CD14-positive monocyte (primary cell): Measurements from ENCODE around the gene SELL. TPM values are rescaled to one million over a fixed set of nuclear protein-coding genes. Genes with fewer than 3 reads are reported as not detected.

ENCODE experiments used
- DNase-seq, 3 donors: peaks; one replicate each; pipeline ENCODE4 v3.0.0-alpha.2; 2011 to 2022
- H2AFZ ChIP-seq: 2 replicates; pipeline ENCODE4 v1.6.0; 2012; ENCODE audit warnings: mild to moderate bottlenecking, low read depth, low read length, inconsistent platforms; ENCODE audit not compliant: insufficient read depth, poor library complexity, severe bottlenecking
- H3K27ac ChIP-seq, 2 donors: 1 replicate in 1 of 2; 2 replicates in 1 of 2; pipeline ENCODE4 v1.5.1; 2012 to 2013; ENCODE audit warnings: low read length in 2 of 2, control low read depth in 1 of 2, inconsistent platforms in 1 of 2, low read depth in 1 of 2, mild to moderate bottlenecking in 1 of 2
- H3K27me3 ChIP-seq, 2 donors: one replicate each; pipeline versions ENCODE4 v1.6.0 to v1.6.1; 2011 to 2013; ENCODE audit warnings: low read length in 2 of 2; ENCODE audit not compliant: control insufficient read depth in 2 of 2, insufficient read depth in 2 of 2
- H3K36me3 ChIP-seq, 2 donors: replicated peaks in 1 of 2; 1 replicate in 1 of 2; 2 replicates in 1 of 2; pipeline versions ENCODE4 v1.5.1 to v1.6.1; 2012 to 2013; ENCODE audit warnings: low read length in 2 of 2, control low read depth in 1 of 2, inconsistent platforms in 1 of 2, mild to moderate bottlenecking in 1 of 2; ENCODE audit not compliant: insufficient read depth in 2 of 2, control insufficient read depth in 1 of 2
- H3K4me1 ChIP-seq, 2 donors: 1 replicate in 1 of 2; 2 replicates in 1 of 2; pipeline versions ENCODE4 v1.5.1 to v1.6.1; 2012 to 2013; ENCODE audit warnings: low read length in 2 of 2, control low read depth in 1 of 2, inconsistent platforms in 1 of 2, mild to moderate bottlenecking in 1 of 2, moderate library complexity in 1 of 2; ENCODE audit not compliant: insufficient read depth in 2 of 2, control insufficient read depth in 1 of 2
- H3K4me2 ChIP-seq: replicated peaks from 2 replicates; pipeline ENCODE3; 2012; ENCODE audit warnings: low read length, moderate library complexity, mild to moderate bottlenecking; ENCODE audit not compliant: poor library complexity, severe bottlenecking; ENCODE audit errors: extremely low read depth
- H3K4me3 ChIP-seq, 3 experiments: fragments of 200-600 bp in 1 of 3; sonication (generic) in 1 of 3; replicated peaks in 1 of 3; 1 replicate in 2 of 3; 2 replicates in 1 of 3; pipeline ENCODE4 v1.5.1; 2011 to 2013; ENCODE audit warnings: low read length in 3 of 3, mild to moderate bottlenecking in 3 of 3, control low read depth in 2 of 3, low read depth in 2 of 3, inconsistent platforms in 1 of 3, moderate library complexity in 1 of 3
- H3K79me2 ChIP-seq: 2 replicates; pipeline ENCODE4 v1.6.0; 2012; ENCODE audit warnings: mild to moderate bottlenecking, control low read depth, inconsistent platforms, low read length, moderate library complexity; ENCODE audit not compliant: insufficient read depth
- H3K9ac ChIP-seq: 2 replicates; pipeline ENCODE4 v1.6.0; 2017; ENCODE audit warnings: low read length, mild to moderate bottlenecking; ENCODE audit not compliant: insufficient read depth, poor library complexity, severe bottlenecking
- H3K9me3 ChIP-seq, 2 donors: replicated peaks in 1 of 2; 1 replicate in 1 of 2; 2 replicates in 1 of 2; pipeline versions ENCODE4 v1.5.1 to v1.6.1; 2012 to 2013; ENCODE audit warnings: low read length in 2 of 2, control low read depth in 1 of 2; ENCODE audit not compliant: control insufficient read depth in 1 of 2, insufficient read depth in 1 of 2
- H4K20me1 ChIP-seq: 2 replicates; pipeline ENCODE4 v1.6.0; 2012; ENCODE audit warnings: mild to moderate bottlenecking, low read length, control low read depth, moderate library complexity; ENCODE audit not compliant: insufficient read depth
- H3K27ac Mint-ChIP-seq, 7 donors: one replicate each; pipeline ENCODE4 v1.8.0; 2020; ENCODE audit warnings: mild to moderate bottlenecking in 7 of 7, mixed read lengths in 7 of 7, moderate library complexity in 6 of 7, inconsistent platforms in 2 of 7
- H3K27me3 Mint-ChIP-seq, 3 donors: one replicate each; pipeline ENCODE4 v1.8.0; 2021 to 2022; ENCODE audit warnings: low read depth in 3 of 3, mild to moderate bottlenecking in 3 of 3, mixed read lengths in 3 of 3, moderate library complexity in 3 of 3, inconsistent platforms in 1 of 3
- H3K36me3 Mint-ChIP-seq, 2 donors: one replicate each; pipeline ENCODE4 v1.8.0; 2020; ENCODE audit warnings: mixed read lengths in 2 of 2, inconsistent platforms in 1 of 2, mild to moderate bottlenecking in 1 of 2
- H3K4me1 Mint-ChIP-seq: one replicate; pipeline ENCODE4 v1.8.0; 2020; ENCODE audit warnings: mild to moderate bottlenecking, mixed read lengths
- H3K4me3 Mint-ChIP-seq, 2 donors: one replicate each; pipeline ENCODE4 v1.8.0; 2020; ENCODE audit warnings: mild to moderate bottlenecking in 2 of 2, mixed read lengths in 2 of 2, moderate library complexity in 1 of 2
- H3K9me3 Mint-ChIP-seq, 7 donors: one replicate each; pipeline ENCODE4 v1.8.0; 2020 to 2022; ENCODE audit warnings: mixed read lengths in 7 of 7, mild to moderate bottlenecking in 6 of 7, moderate library complexity in 6 of 7, inconsistent platforms in 2 of 7
- CTCF ChIP-seq: fragments of 200-600 bp; IDR thresholded peaks from one replicate; pipeline ENCODE4 v1.8.0; 2022; ENCODE audit warnings: antibody characterized with exemption, mild to moderate bottlenecking
- WGBS: methylation state at CpG from one replicate; pipeline ENCODE4 v1.1.5; 2013; ENCODE audit warnings: missing lambda C conversion rate; ENCODE audit not compliant: insufficient coverage; 5-methylcytosine and 5-hydroxymethylcytosine counted together
- intact Hi-C, 2 donors: fragments of 100-400 bp; cut with micrococcal nuclease; formaldehyde crosslinking; loops; one replicate each; pipeline versions ENCODE4 v1.15.0 to v1.15.1; 2023
- polyA plus RNA-seq, 3 donors: library from polyadenylated mRNA; depleted of rRNA in 1 of 3; unstranded in 2 of 3; stranded (reverse) in 1 of 3; fragments of 300-500 nt in 2 of 3; fragments of >200 nt in 1 of 3; fragmentation: Illumina TruSeq in 2 of 3; gene quantifications; 1 replicate in 2 of 3; 2 replicates in 1 of 3; pipeline ENCODE4 v1.2.3, GENCODE V29; 2012 to 2021

The SELL gene
- polyA plus RNA-seq, 3 donors: 153 to 1,885 (median 1,118) TPM

- peak overlapping the region; percentile 79 to 89 for H3K27ac ChIP-seq
- Mint-ChIP-seq H3K9me3 (no peaks in the 10 kb centered on the region), H3K4me1 (peaks cover 91% of the 10 kb centered on the region), H3K36me3 (peaks cover 70 to 89% of the 10 kb centered on the region in 2 donors), H3K27me3 (no peaks in the 10 kb centered on the region), H3K27ac (peak overlapping the region; percentile 80 to 94 (median 88)), H3K4me3 (no peak overlapping the region)
- intact Hi-C loops: loop anchor here in 1 of 2 donors (5.0 kb wide), 1 partner anchor 92 kb away; no protein-coding TSS in a partner anchor
- 0% methylated on average over 1 of the region's 3 CpGs for WGBS
- peaks cover 94 to 96% of the 10 kb centered on the region in 2 donors for H3K4me1 ChIP-seq
- no peak overlapping the region for H3K4me2 ChIP-seq
- no peak for TF ChIP-seq CTCF
- H2AFZ ChIP-seq: no peak overlapping the region
- H3K79me2 ChIP-seq: peaks cover 63% of the 10 kb centered on the region
- H3K36me3 ChIP-seq: peaks cover 44 to 65% of the 10 kb centered on the region in 2 donors
- no peaks in the 10 kb centered on the region for H4K20me1 ChIP-seq
- H3K27me3 ChIP-seq: no peaks in the 10 kb centered on the region
- DNase-seq: no peak
- no peaks in the 10 kb centered on the region for H3K9me3 ChIP-seq
- H3K4me3 ChIP-seq: no peak overlapping the region
- no peak overlapping the region for H3K9ac ChIP-seq
These were observed 12.4 kb downstream of the SELL start for GRCh38 chr1:169698976-169699375.

- Mint-ChIP-seq H3K9me3 (no peaks in the 10 kb centered on the region), H3K4me3 (no peak overlapping the region), H3K36me3 (peaks cover 70 to 89% of the 10 kb centered on the region in 2 donors), H3K4me1 (peaks cover 91% of the 10 kb centered on the region), H3K27ac (peak overlapping the region; percentile 80 to 94 (median 88)), H3K27me3 (no peaks in the 10 kb centered on the region)
- DNase-seq: peak; percentile 36 to 72 (median 70)
- peaks cover 55% of the 10 kb centered on the region for H3K79me2 ChIP-seq
- H4K20me1 ChIP-seq: no peaks in the 10 kb centered on the region
- intact Hi-C loops: loop anchor here in 1 of 2 donors (5.0 kb wide), 1 partner anchor 90 kb away; no protein-coding TSS in a partner anchor
- H3K4me1 ChIP-seq: peaks cover 94 to 97% of the 10 kb centered on the region in 2 donors
- TF ChIP-seq CTCF: no peak
- peak overlapping the region in 1 of 2 donors; percentile 89 for H3K27ac ChIP-seq
- peak overlapping the region; percentile 26 for H2AFZ ChIP-seq
- H3K36me3 ChIP-seq: peaks cover 32 to 52% of the 10 kb centered on the region in 2 donors
- H3K27me3 ChIP-seq: no peaks in the 10 kb centered on the region
- peak overlapping the region; percentile 68 for H3K4me2 ChIP-seq
- no peak overlapping the region for H3K9ac ChIP-seq
- H3K9me3 ChIP-seq: no peaks in the 10 kb centered on the region
- WGBS: no CpG with 5 or more reads among the region's 1 CpG
- H3K4me3 ChIP-seq: peak overlapping the region in 1 of 3 experiments; percentile 37
These were observed 13.7 kb downstream of the SELL start for GRCh38 chr1:169697755-169698154.
